ENCODE results near the gene RALGPS1.

RALGPS1 gene

GRCh38 chr9:127174386-127175318 is 260.1 kb downstream of the RALGPS1 start:
- DNase-seq (ENCODE audit: low read depth) = no peak

GRCh38 chr9:127175319-127175715 is 260.7 kb downstream of the RALGPS1 start:
- DNase-seq (ENCODE audit: low read depth) = no peak

GRCh38 chr9:127175764-127176163 is 261.2 kb downstream of the RALGPS1 start:
- DNase-seq (ENCODE audit: low read depth) = no peak

- no peak for DNase-seq (ENCODE audit: low read depth)
Measured at GRCh38 chr9:127176631-127177030, 262.0 kb downstream of the RALGPS1 start.

- no peak for DNase-seq (ENCODE audit: low read depth)
Measured at GRCh38 chr9:127177231-127177630, 262.6 kb downstream of the RALGPS1 start.

- DNase-seq (ENCODE audit: low read depth) = no peak
Measured at GRCh38 chr9:127177665-127178265, 263.2 kb downstream of the RALGPS1 start.

GRCh38 chr9:127178686-127179632 is 264.4 kb downstream of the RALGPS1 start:
- no peak for DNase-seq (ENCODE audit: low read depth)

GRCh38 chr9:127179633-127180441 is 265.3 kb downstream of the RALGPS1 start:
- DNase-seq (ENCODE audit: low read depth) = no peak

GRCh38 chr9:127180457-127181314 is 266.1 kb downstream of the RALGPS1 start:
- DNase-seq (ENCODE audit: low read depth) = no peak

GRCh38 chr9:127181315-127181580 is 266.7 kb downstream of the RALGPS1 start:
- DNase-seq (ENCODE audit: low read depth) = no peak

- DNase-seq (ENCODE audit: low read depth) = no peak
Measured at GRCh38 chr9:127181595-127182190, 267.1 kb downstream of the RALGPS1 start.

- DNase-seq (ENCODE audit: low read depth) = no peak
Measured at GRCh38 chr9:127182901-127183746, 268.5 kb downstream of the RALGPS1 start.

- no peak for DNase-seq (ENCODE audit: low read depth)
Measured at GRCh38 chr9:127183814-127184582, 269.4 kb downstream of the RALGPS1 start.

GRCh38 chr9:127184641-127185040 is 270.1 kb downstream of the RALGPS1 start:
- no peak for DNase-seq (ENCODE audit: low read depth)

GRCh38 chr9:127185181-127185580 is 270.6 kb downstream of the RALGPS1 start:
- no peak for DNase-seq (ENCODE audit: low read depth)

GRCh38 chr9:127185931-127186781 is 271.6 kb downstream of the RALGPS1 start:
- DNase-seq (ENCODE audit: low read depth) = peak; percentile 97

- DNase-seq (ENCODE audit: low read depth) = no peak
Measured at GRCh38 chr9:127186806-127187205, 272.2 kb downstream of the RALGPS1 start.

Measured in stromal cell of bone marrow (primary cell).